GDM1 (cell line): Measurements from ENCODE around the gene FYN.

Experiments used
- DNase-seq: peaks from one replicate; lab custom pipeline; 2025; lab: John Stamatoyannopoulos, UW

FYN gene

GRCh38 chr6:111625461-111626391 lies 247.5 kb downstream of the FYN start:
- no peak for DNase-seq

GRCh38 chr6:111625099-111625416 lies 248.2 kb downstream of the FYN start:
- no peak for DNase-seq

- no peak for DNase-seq
Observed at GRCh38 chr6:111624401-111625098, 248.7 kb downstream of the FYN start.

GRCh38 chr6:111623046-111623718 lies 250.1 kb downstream of the FYN start:
- DNase-seq = no peak

GRCh38 chr6:111620169-111620568 lies 253.1 kb downstream of the FYN start:
- no peak for DNase-seq

GRCh38 chr6:111618407-111618806 lies 254.8 kb downstream of the FYN start:
- no peak for DNase-seq

- no peak for DNase-seq
Observed at GRCh38 chr6:111617149-111617548, 256.1 kb downstream of the FYN start.

- no peak for DNase-seq
Observed at GRCh38 chr6:111615916-111616612, 257.2 kb downstream of the FYN start.

- no peak for DNase-seq
Observed at GRCh38 chr6:111614833-111615582, 258.2 kb downstream of the FYN start.

- DNase-seq = no peak
Observed at GRCh38 chr6:111612379-111612778, 260.9 kb downstream of the FYN start.

GRCh38 chr6:111610548-111611172 lies 262.6 kb downstream of the FYN start:
- no peak for DNase-seq
